IMR-90 (cell line): ENCODE results near the gene RSF1. TPM values are rescaled to one million over a fixed set of nuclear protein-coding genes. Genes with fewer than 3 reads are reported as not detected.

Experiments
- ATAC-seq: fragments of 200-7000 bp; cut with Tn5 transposase; 2 replicates; pipeline ENCODE4 v1.9.1; 2020; ENCODE audit warnings: low read depth, mild to moderate bottlenecking, moderate library complexity
- BruUV-seq: library from RNA; stranded (reverse); fragments of 400-500 nt; replicated peaks from 2 replicates; lab custom pipeline; 2021; lab: Mats Ljungman, UMichigan
- CTCF ChIA-PET: fragments of 300-600 bp; formaldehyde crosslinking; extraction: SDS; loops from one replicate; lab custom pipeline; 2021; ENCODE audit warnings: antibody characterized with exemption; lab: Yijun Ruan, JAX
- POLR2A ChIA-PET: fragments of 300-600 bp; sonication (Branson Sonifier 250); formaldehyde crosslinking; loops from one replicate; lab custom pipeline; 2022; ENCODE audit warnings: antibody characterized with exemption; ENCODE audit not compliant: unreplicated experiment; lab: Charles Lee
- DNase-seq: peaks from one replicate; pipeline ENCODE4 v3.0.0; 2013
- H2AFZ ChIP-seq: replicated peaks from 2 replicates; pipeline ENCODE3; 2013; ENCODE audit warnings: low read length, mild to moderate bottlenecking; ENCODE audit not compliant: poor library complexity
- H2AK5ac ChIP-seq: 2 replicates; pipeline ENCODE4 v1.6.1; 2013; ENCODE audit warnings: low read depth, low read length, inconsistent platforms
- H2AK9ac ChIP-seq: replicated peaks from 2 replicates; pipeline ENCODE3; 2013; ENCODE audit warnings: mild to moderate bottlenecking, low read depth, low read length, moderate library complexity; ENCODE audit not compliant: poor library complexity
- H2BK120ac ChIP-seq: 2 replicates; pipeline ENCODE4 v1.6.1; 2013; ENCODE audit warnings: low read depth, low read length, inconsistent platforms
- H2BK15ac ChIP-seq: 3 replicates; pipeline ENCODE4 v1.6.1; 2013; ENCODE audit warnings: low read depth, low read length, inconsistent platforms
- H2BK20ac ChIP-seq: 2 replicates; pipeline ENCODE4 v1.6.1; 2013; ENCODE audit warnings: low read depth, mild to moderate bottlenecking, inconsistent platforms, low read length, moderate library complexity
- H2BK5ac ChIP-seq: 2 replicates; pipeline ENCODE4 v1.6.1; 2013; ENCODE audit warnings: mild to moderate bottlenecking, low read depth, low read length, inconsistent platforms; ENCODE audit not compliant: poor library complexity, severe bottlenecking
- H3K14ac ChIP-seq: replicated peaks from 2 replicates; pipeline ENCODE4 v1.6.1; 2013; ENCODE audit warnings: low read depth, low read length, inconsistent platforms
- H3K18ac ChIP-seq: 2 replicates; pipeline ENCODE4 v1.6.1; 2013; ENCODE audit warnings: low read depth, low read length, control low read depth
- H3K23ac ChIP-seq: 2 replicates; pipeline ENCODE4 v1.6.1; 2013; ENCODE audit warnings: low read depth, low read length, inconsistent platforms
- H3K27ac ChIP-seq: 2 replicates; pipeline ENCODE4 v1.5.1; 2013; ENCODE audit warnings: mild to moderate bottlenecking, control low read depth, low read length; ENCODE audit not compliant: insufficient read depth
- H3K27me3 ChIP-seq: 2 replicates; pipeline ENCODE4 v1.6.1; 2013; ENCODE audit warnings: low read length; ENCODE audit not compliant: control insufficient read depth, insufficient read depth
- H3K36me3 ChIP-seq: 2 replicates; pipeline ENCODE4 v1.6.1; 2013; ENCODE audit warnings: low read length, mixed read lengths; ENCODE audit not compliant: control insufficient read depth, insufficient read depth
- H3K4ac ChIP-seq: 2 replicates; pipeline ENCODE4 v1.6.1; 2013; ENCODE audit warnings: low read depth, low read length, inconsistent platforms
- H3K4me1 ChIP-seq: 2 replicates; pipeline ENCODE4 v1.6.1; 2013; ENCODE audit warnings: low read length, mixed read lengths; ENCODE audit not compliant: control insufficient read depth, insufficient read depth
- H3K4me2 ChIP-seq: 2 replicates; pipeline ENCODE4 v1.6.1; 2013; ENCODE audit warnings: low read depth, mild to moderate bottlenecking, control low read depth, low read length, moderate library complexity
- H3K4me3 ChIP-seq: 2 replicates; pipeline ENCODE4 v1.5.1; 2013; ENCODE audit warnings: low read depth, mild to moderate bottlenecking, control low read depth, low read length, moderate library complexity; ENCODE audit not compliant: insufficient read depth
- H3K56ac ChIP-seq: 2 replicates; pipeline ENCODE4 v1.6.1; 2013; ENCODE audit warnings: low read length, inconsistent platforms; ENCODE audit not compliant: insufficient read depth; ENCODE audit errors: extremely low read depth
- H3K79me1 ChIP-seq, 2 experiments: 2 replicates each; pipeline ENCODE4 v1.6.1; 2013; ENCODE audit warnings: low read length in 2 of 2, inconsistent platforms in 1 of 2, low read depth in 1 of 2
- H3K9ac ChIP-seq: 2 replicates; pipeline ENCODE4 v1.6.1; 2013; ENCODE audit warnings: low read depth, low read length, control low read depth
- H3K9me1 ChIP-seq: 2 replicates; pipeline ENCODE4 v1.6.1; 2013; ENCODE audit warnings: low read length, inconsistent platforms; ENCODE audit not compliant: insufficient read depth
- H3K9me3 ChIP-seq: 2 replicates; pipeline ENCODE4 v1.6.1; 2013; ENCODE audit warnings: low read length; ENCODE audit not compliant: control insufficient read depth, insufficient read depth
- H4K20me1 ChIP-seq: 2 replicates; pipeline ENCODE4 v1.6.1; 2013; ENCODE audit warnings: low read length, inconsistent platforms; ENCODE audit not compliant: insufficient read depth
- H4K5ac ChIP-seq: 2 replicates; pipeline ENCODE4 v1.6.1; 2013; ENCODE audit warnings: mild to moderate bottlenecking, low read depth, low read length, control low read depth
- H4K8ac ChIP-seq, 2 experiments: 2 replicates each; pipeline ENCODE4 v1.6.1; 2013; ENCODE audit warnings: low read depth in 2 of 2, low read length in 2 of 2, control low read depth in 1 of 2, inconsistent platforms in 1 of 2
- H4K91ac ChIP-seq: 2 replicates; pipeline ENCODE4 v1.6.1; 2013; ENCODE audit warnings: low read depth, low read length, inconsistent platforms; ENCODE audit not compliant: insufficient read depth
- BHLHE40 ChIP-seq: fragments of 150-350 bp; IDR thresholded peaks from 2 replicates; pipeline ENCODE4 v1.6.1; 2016; ENCODE audit warnings: mild to moderate bottlenecking, low read depth, low read length
- CEBPB ChIP-seq: IDR thresholded peaks from 2 replicates; pipeline ENCODE4 v1.6.1; 2012; ENCODE audit warnings: low read depth, low read length, improper control_type of control experiment
- CHD1 ChIP-seq: IDR thresholded peaks from 2 replicates; pipeline ENCODE4 v1.6.1; 2012; ENCODE audit warnings: low read depth, low read length, improper control_type of control experiment
- FOS ChIP-seq: fragments of 150-350 bp; IDR thresholded peaks from 2 replicates; pipeline ENCODE4 v1.6.1; 2016; ENCODE audit warnings: low read depth, low read length
- MAFK ChIP-seq: IDR thresholded peaks from 2 replicates; pipeline ENCODE4 v1.6.1; 2012; ENCODE audit warnings: low read depth, low read length, improper control_type of control experiment
- MAZ ChIP-seq: IDR thresholded peaks from 2 replicates; pipeline ENCODE4 v1.6.1; 2012; ENCODE audit warnings: low read depth, mild to moderate bottlenecking, low read length, improper control_type of control experiment, moderate library complexity, borderline replicate concordance
- MXI1 ChIP-seq: IDR thresholded peaks from 2 replicates; pipeline ENCODE4 v1.6.1; 2012; ENCODE audit warnings: low read depth, mild to moderate bottlenecking, low read length, moderate library complexity, borderline replicate concordance
- NFE2L2 ChIP-seq: fragments of 150-350 bp; IDR thresholded peaks from 2 replicates; pipeline ENCODE4 v1.6.1; 2016; ENCODE audit warnings: low read depth, mild to moderate bottlenecking, low read length
- POLR2A ChIP-seq: IDR thresholded peaks from 2 replicates; pipeline ENCODE4 v1.6.1; 2012; ENCODE audit warnings: mild to moderate bottlenecking, low read depth, low read length
- RAD21 ChIP-seq: IDR thresholded peaks from 2 replicates; pipeline ENCODE4 v1.6.1; 2012; ENCODE audit warnings: low read length, improper control_type of control experiment
- SMC3 ChIP-seq: fragments of 150-350 bp; IDR thresholded peaks from 2 replicates; pipeline ENCODE4 v1.6.1; 2016; ENCODE audit warnings: low read depth, mild to moderate bottlenecking, antibody characterized with exemption, low read length, moderate library complexity
- WGBS, 2 experiments: methylation state at CpG; one replicate each; pipeline versions ENCODE4 v1.1.5 to v1.1.7; 2013; ENCODE audit warnings: missing lambda C conversion rate in 2 of 2; ENCODE audit not compliant: insufficient read length in 1 of 2; ENCODE audit errors: extremely low coverage in 2 of 2; 5-methylcytosine and 5-hydroxymethylcytosine counted together
- dilution Hi-C: fragments of 300-500 bp; cut with HindIII; formaldehyde crosslinking; loops from one replicate; pipeline ENCODE4 v1.14.3; 2018; ENCODE audit warnings: low sequenced_read_pairs; ENCODE audit not compliant: unreplicated experiment
- in situ Hi-C: fragments of 300-500 bp; cut with MboI; formaldehyde crosslinking; loops from 3 replicates; pipeline ENCODE4 v1.14.3; 2019; ENCODE audit warnings: low sequenced_read_pairs, inconsistent platforms, mixed read lengths
- intact Hi-C: fragments of 100-400 bp; cut with micrococcal nuclease; formaldehyde crosslinking; loops from 2 replicates; pipeline ENCODE4 v1.10.0; 2022
- polyA plus RNA-seq, 3 experiments: library from polyadenylated mRNA; depleted of rRNA; stranded (reverse); fragments of >200 nt; gene quantifications; 2 replicates each; pipeline ENCODE4 v1.2.3, GENCODE V29; 2012; ENCODE audit warnings: low replicate concordance in 1 of 3
- total RNA-seq: library from RNA; depleted of rRNA; stranded (reverse); fragments of >200 nt; gene quantifications from 2 replicates; pipeline ENCODE4 v1.2.3, GENCODE V29; 2012
- TF ChIP-seq, protein P1 (sequence below): fragments of 150-350 bp; IDR thresholded peaks from 2 replicates; pipeline ENCODE4 v1.6.1; 2017; ENCODE audit warnings: mild to moderate bottlenecking, antibody characterized with exemption, low read length, low read depth
- TF ChIP-seq, protein P2 (sequence below): conservative IDR thresholded peaks from 2 replicates; pipeline ENCODE4 v1.5.1; 2012; ENCODE audit warnings: mild to moderate bottlenecking, low read depth, low read length, improper control_type of control experiment

RSF1 gene
- total and polyA plus RNA-seq, 2 of the 4 experiments (the other 2 are of a cell fraction): 13.9 to 18.5 TPM

DNA sequence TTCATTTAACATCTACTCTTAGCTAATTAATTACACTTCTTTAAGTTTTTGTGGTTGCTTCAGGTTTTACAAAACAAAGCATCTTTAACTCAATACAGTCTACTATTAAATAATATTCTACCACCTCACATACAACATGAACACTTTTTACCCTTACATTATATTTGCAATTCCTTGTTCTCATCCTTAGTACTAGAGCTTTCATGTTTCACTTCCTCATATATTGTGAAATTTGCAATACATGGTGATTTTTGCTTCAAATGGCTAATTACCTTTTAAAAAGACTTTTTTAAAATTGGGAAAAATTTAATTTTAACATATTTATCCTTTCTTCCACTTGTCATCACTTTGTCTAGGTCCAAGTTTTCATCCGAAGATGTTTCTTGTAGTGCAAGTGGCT is 37.5 kb downstream of the RSF1 start:
- Histone ChIP-seq H2AFZ (no peak overlapping the region), H2BK15ac (no peak overlapping the region), H2AK5ac (no peak overlapping the region), H4K5ac (no peak overlapping the region), H3K79me1 (peaks cover 32 to 70% of the 10 kb centered on the region in 2 experiments), H3K14ac (no peak overlapping the region), H2AK9ac (no peak overlapping the region), H3K4me3 (no peak overlapping the region), H2BK120ac (no peak overlapping the region), H3K18ac (no peak overlapping the region), H3K4me1 (no peaks in the 10 kb centered on the region), H3K4me2 (no peak overlapping the region), H4K91ac (no peak overlapping the region), H3K27me3 (no peaks in the 10 kb centered on the region), H2BK20ac (no peak overlapping the region), H3K4ac (no peak overlapping the region), H3K36me3 (no peaks in the 10 kb centered on the region; the same call in 1 of the 2 replicates), H3K56ac (no peak overlapping the region), H3K9me3 (no peaks in the 10 kb centered on the region), H3K23ac (no peak overlapping the region), H3K9ac (no peak overlapping the region), H2BK5ac (no peak overlapping the region), H4K20me1 (peaks cover 81% of the 10 kb centered on the region), H3K9me1 (peaks cover 4% of the 10 kb centered on the region; the same call in 1 of the 2 replicates), H3K27ac (no peak overlapping the region), H4K8ac (no peak overlapping the region)
- no peak for DNase-seq
- no peak for ATAC-seq
- intact Hi-C loops: loop anchor here (5.0 kb wide), 1 partner anchor 34 kb away; no protein-coding TSS in a partner anchor
- CTCF ChIA-PET: interaction anchor here (1.1 kb wide), 1 partner anchor 23 kb away, joined by 5 read pairs; no protein-coding TSS in a partner anchor
- TF ChIP-seq CHD1 (no peak), FOS (no peak), NFE2L2 (no peak), CEBPB (no peak), POLR2A (no peak), MAZ (no peak), SMC3 (no peak), MAFK (no peak), RAD21 (no peak), MXI1 (no peak), BHLHE40 (no peak)
- TF ChIP-seq, protein P1, sequence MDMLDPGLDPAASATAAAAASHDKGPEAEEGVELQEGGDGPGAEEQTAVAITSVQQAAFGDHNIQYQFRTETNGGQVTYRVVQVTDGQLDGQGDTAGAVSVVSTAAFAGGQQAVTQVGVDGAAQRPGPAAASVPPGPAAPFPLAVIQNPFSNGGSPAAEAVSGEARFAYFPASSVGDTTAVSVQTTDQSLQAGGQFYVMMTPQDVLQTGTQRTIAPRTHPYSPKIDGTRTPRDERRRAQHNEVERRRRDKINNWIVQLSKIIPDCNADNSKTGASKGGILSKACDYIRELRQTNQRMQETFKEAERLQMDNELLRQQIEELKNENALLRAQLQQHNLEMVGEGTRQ: no peak
- TF ChIP-seq, protein P2, sequence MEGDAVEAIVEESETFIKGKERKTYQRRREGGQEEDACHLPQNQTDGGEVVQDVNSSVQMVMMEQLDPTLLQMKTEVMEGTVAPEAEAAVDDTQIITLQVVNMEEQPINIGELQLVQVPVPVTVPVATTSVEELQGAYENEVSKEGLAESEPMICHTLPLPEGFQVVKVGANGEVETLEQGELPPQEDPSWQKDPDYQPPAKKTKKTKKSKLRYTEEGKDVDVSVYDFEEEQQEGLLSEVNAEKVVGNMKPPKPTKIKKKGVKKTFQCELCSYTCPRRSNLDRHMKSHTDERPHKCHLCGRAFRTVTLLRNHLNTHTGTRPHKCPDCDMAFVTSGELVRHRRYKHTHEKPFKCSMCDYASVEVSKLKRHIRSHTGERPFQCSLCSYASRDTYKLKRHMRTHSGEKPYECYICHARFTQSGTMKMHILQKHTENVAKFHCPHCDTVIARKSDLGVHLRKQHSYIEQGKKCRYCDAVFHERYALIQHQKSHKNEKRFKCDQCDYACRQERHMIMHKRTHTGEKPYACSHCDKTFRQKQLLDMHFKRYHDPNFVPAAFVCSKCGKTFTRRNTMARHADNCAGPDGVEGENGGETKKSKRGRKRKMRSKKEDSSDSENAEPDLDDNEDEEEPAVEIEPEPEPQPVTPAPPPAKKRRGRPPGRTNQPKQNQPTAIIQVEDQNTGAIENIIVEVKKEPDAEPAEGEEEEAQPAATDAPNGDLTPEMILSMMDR: no peak
- dilution Hi-C loops: no loop called here
- no CpG with 5 or more reads among the region's 1 CpG for WGBS, 2 experiments
- BruUV-seq: no TSS peak
- POLR2A ChIA-PET: interaction anchor here (0.6 kb wide), 1 partner anchor 145 kb away, joined by 3 read pairs; no protein-coding TSS in a partner anchor
- in situ Hi-C loops: no loop called here
